ENCODE results near the gene SLC25A25. TPM values are rescaled to one million over a fixed set of nuclear protein-coding genes. Genes with fewer than 3 reads are reported as not detected.

The SLC25A25 gene
- total RNA-seq, 1 experiment from 2014 or later, result 4.1 TPM

- H2AFZ ChIP-seq (ENCODE audit: low read length), result no peak overlapping the region
- H3K36me3 ChIP-seq (ENCODE audit: insufficient read depth, low read length), result no peaks in the 10 kb centered on the region
- H3K4me3 ChIP-seq (ENCODE audit: low read length), result no peak overlapping the region
- no peak overlapping the region for H3K9ac ChIP-seq (ENCODE audit: low read length)
- no peaks in the 10 kb centered on the region for H3K9me2 ChIP-seq (replicated peaks; ENCODE audit: insufficient read depth, low read length)
- peaks cover 42% of the 10 kb centered on the region for H3K79me2 ChIP-seq (ENCODE audit: low read length)
- H4K20me1 ChIP-seq (ENCODE audit: insufficient read depth, low read depth, low read length), result peaks cover 6% of the 10 kb centered on the region; the same call in 1 of the 2 replicates
- H3K27ac ChIP-seq (ENCODE audit: low read length), result no peak overlapping the region
- no peak for DNase-seq
- no peaks in the 10 kb centered on the region for H3K27me3 ChIP-seq (ENCODE audit: low read length)
- peaks cover 26% of the 10 kb centered on the region for H3K4me1 ChIP-seq (ENCODE audit: low read length)
- no peak overlapping the region for H3K4me2 ChIP-seq (ENCODE audit: low read depth, low read length, poor library complexity, severe bottlenecking)
- H3K9me3 ChIP-seq (ENCODE audit: low read length), result no peaks in the 10 kb centered on the region
Observed at GRCh38 chr9:128099231-128099931, 31.3 kb downstream of the SLC25A25 start.

- H3K27me3 ChIP-seq (ENCODE audit: low read length), result no peaks in the 10 kb centered on the region
- DNase-seq, result no peak
- no peaks in the 10 kb centered on the region for H3K36me3 ChIP-seq (ENCODE audit: insufficient read depth, low read length)
- H3K9me2 ChIP-seq (replicated peaks; ENCODE audit: insufficient read depth, low read length), result no peaks in the 10 kb centered on the region
- H3K27ac ChIP-seq (ENCODE audit: low read length), result no peak overlapping the region
- peaks cover 6% of the 10 kb centered on the region; the same call in 1 of the 2 replicates for H4K20me1 ChIP-seq (ENCODE audit: insufficient read depth, low read depth, low read length)
- no peak overlapping the region for H3K9ac ChIP-seq (ENCODE audit: low read length)
- no peaks in the 10 kb centered on the region for H3K9me3 ChIP-seq (ENCODE audit: low read length)
- peaks cover 37% of the 10 kb centered on the region for H3K79me2 ChIP-seq (ENCODE audit: low read length)
- peaks cover 20% of the 10 kb centered on the region for H3K4me1 ChIP-seq (ENCODE audit: low read length)
- H3K4me2 ChIP-seq (ENCODE audit: low read depth, low read length, poor library complexity, severe bottlenecking), result no peak overlapping the region
- no peak overlapping the region for H3K4me3 ChIP-seq (ENCODE audit: low read length)
- H2AFZ ChIP-seq (ENCODE audit: low read length), result no peak overlapping the region
Observed at GRCh38 chr9:128099932-128100491, 32.0 kb downstream of the SLC25A25 start.

GRCh38 chr9:128100581-128100980 lies 32.5 kb downstream of the SLC25A25 start:
- no peaks in the 10 kb centered on the region for H3K36me3 ChIP-seq (ENCODE audit: insufficient read depth, low read length)
- no peaks in the 10 kb centered on the region for H3K9me3 ChIP-seq (ENCODE audit: low read length)
- peaks cover 15% of the 10 kb centered on the region for H3K4me1 ChIP-seq (ENCODE audit: low read length)
- H3K79me2 ChIP-seq (ENCODE audit: low read length), result peaks cover 31% of the 10 kb centered on the region
- H3K27ac ChIP-seq (ENCODE audit: low read length), result no peak overlapping the region
- no peak overlapping the region for H3K9ac ChIP-seq (ENCODE audit: low read length)
- no peak overlapping the region for H2AFZ ChIP-seq (ENCODE audit: low read length)
- no peaks in the 10 kb centered on the region for H3K27me3 ChIP-seq (ENCODE audit: low read length)
- DNase-seq, result no peak
- H3K4me2 ChIP-seq (ENCODE audit: low read depth, low read length, poor library complexity, severe bottlenecking), result no peak overlapping the region
- H3K4me3 ChIP-seq (ENCODE audit: low read length), result no peak overlapping the region
- peaks cover 6% of the 10 kb centered on the region; the same call in 1 of the 2 replicates for H4K20me1 ChIP-seq (ENCODE audit: insufficient read depth, low read depth, low read length)
- no peaks in the 10 kb centered on the region for H3K9me2 ChIP-seq (replicated peaks; ENCODE audit: insufficient read depth, low read length)

- H3K4me1 ChIP-seq (ENCODE audit: low read length), result peaks cover 15% of the 10 kb centered on the region
- H3K36me3 ChIP-seq (ENCODE audit: insufficient read depth, low read length), result no peaks in the 10 kb centered on the region
- peaks cover 30% of the 10 kb centered on the region for H3K79me2 ChIP-seq (ENCODE audit: low read length)
- peaks cover 6% of the 10 kb centered on the region; the same call in 1 of the 2 replicates for H4K20me1 ChIP-seq (ENCODE audit: insufficient read depth, low read depth, low read length)
- no peaks in the 10 kb centered on the region for H3K9me2 ChIP-seq (replicated peaks; ENCODE audit: insufficient read depth, low read length)
- no peak overlapping the region for H3K4me2 ChIP-seq (ENCODE audit: low read depth, low read length, poor library complexity, severe bottlenecking)
- H2AFZ ChIP-seq (ENCODE audit: low read length), result no peak overlapping the region
- H3K27me3 ChIP-seq (ENCODE audit: low read length), result no peaks in the 10 kb centered on the region
- no peak overlapping the region for H3K27ac ChIP-seq (ENCODE audit: low read length)
- no peak for DNase-seq
- H3K9ac ChIP-seq (ENCODE audit: low read length), result no peak overlapping the region
- no peaks in the 10 kb centered on the region for H3K9me3 ChIP-seq (ENCODE audit: low read length)
- no peak overlapping the region for H3K4me3 ChIP-seq (ENCODE audit: low read length)
Observed at GRCh38 chr9:128101231-128101661, 33.2 kb downstream of the SLC25A25 start.

- no peaks in the 10 kb centered on the region for H3K9me3 ChIP-seq (ENCODE audit: low read length)
- peaks cover 6% of the 10 kb centered on the region; the same call in 1 of the 2 replicates for H4K20me1 ChIP-seq (ENCODE audit: insufficient read depth, low read depth, low read length)
- H3K27ac ChIP-seq (ENCODE audit: low read length), result no peak overlapping the region
- peaks cover 15% of the 10 kb centered on the region for H3K4me1 ChIP-seq (ENCODE audit: low read length)
- no peak overlapping the region for H2AFZ ChIP-seq (ENCODE audit: low read length)
- H3K27me3 ChIP-seq (ENCODE audit: low read length), result no peaks in the 10 kb centered on the region
- peaks cover 26% of the 10 kb centered on the region for H3K79me2 ChIP-seq (ENCODE audit: low read length)
- H3K4me3 ChIP-seq (ENCODE audit: low read length), result no peak overlapping the region
- H3K9ac ChIP-seq (ENCODE audit: low read length), result no peak overlapping the region
- H3K4me2 ChIP-seq (ENCODE audit: low read depth, low read length, poor library complexity, severe bottlenecking), result no peak overlapping the region
- DNase-seq, result no peak
- H3K36me3 ChIP-seq (ENCODE audit: insufficient read depth, low read length), result no peaks in the 10 kb centered on the region
- no peaks in the 10 kb centered on the region for H3K9me2 ChIP-seq (replicated peaks; ENCODE audit: insufficient read depth, low read length)
Observed at GRCh38 chr9:128101690-128102089, 33.7 kb downstream of the SLC25A25 start.

GRCh38 chr9:128102196-128102595 lies 34.2 kb downstream of the SLC25A25 start:
- Histone ChIP-seq H3K9me3 (ENCODE audit: low read length) (no peaks in the 10 kb centered on the region), H3K9ac (ENCODE audit: low read length) (no peak overlapping the region), H2AFZ (ENCODE audit: low read length) (no peak overlapping the region), H3K9me2 (replicated peaks; ENCODE audit: insufficient read depth, low read length) (no peaks in the 10 kb centered on the region), H3K27ac (ENCODE audit: low read length) (no peak overlapping the region), H3K4me3 (ENCODE audit: low read length) (no peak overlapping the region), H4K20me1 (ENCODE audit: insufficient read depth, low read depth, low read length) (peaks cover 10% of the 10 kb centered on the region; the same call in 1 of the 2 replicates), H3K36me3 (ENCODE audit: insufficient read depth, low read length) (no peaks in the 10 kb centered on the region), H3K79me2 (ENCODE audit: low read length) (peaks cover 23% of the 10 kb centered on the region), H3K4me1 (ENCODE audit: low read length) (peaks cover 15% of the 10 kb centered on the region), H3K27me3 (ENCODE audit: low read length) (no peaks in the 10 kb centered on the region), H3K4me2 (ENCODE audit: low read depth, low read length, poor library complexity, severe bottlenecking) (no peak overlapping the region)
- no peak for DNase-seq

GRCh38 chr9:128102861-128103588 lies 35.0 kb downstream of the SLC25A25 start:
- Histone ChIP-seq H3K4me1 (ENCODE audit: low read length) (peaks cover 10% of the 10 kb centered on the region), H3K36me3 (ENCODE audit: insufficient read depth, low read length) (no peaks in the 10 kb centered on the region), H3K27me3 (ENCODE audit: low read length) (no peaks in the 10 kb centered on the region), H4K20me1 (ENCODE audit: insufficient read depth, low read depth, low read length) (peaks cover 11% of the 10 kb centered on the region; the same call in 1 of the 2 replicates), H3K79me2 (ENCODE audit: low read length) (peaks cover 23% of the 10 kb centered on the region), H2AFZ (ENCODE audit: low read length) (no peak overlapping the region), H3K9me3 (ENCODE audit: low read length) (no peaks in the 10 kb centered on the region), H3K4me3 (ENCODE audit: low read length) (no peak overlapping the region), H3K27ac (ENCODE audit: low read length) (no peak overlapping the region), H3K9me2 (replicated peaks; ENCODE audit: insufficient read depth, low read length) (no peaks in the 10 kb centered on the region), H3K9ac (ENCODE audit: low read length) (no peak overlapping the region), H3K4me2 (ENCODE audit: low read depth, low read length, poor library complexity, severe bottlenecking) (no peak overlapping the region)
- no peak for DNase-seq

- H2AFZ ChIP-seq (ENCODE audit: low read length), result no peak overlapping the region
- H3K4me2 ChIP-seq (ENCODE audit: low read depth, low read length, poor library complexity, severe bottlenecking), result no peak overlapping the region
- H3K9me2 ChIP-seq (replicated peaks; ENCODE audit: insufficient read depth, low read length), result no peaks in the 10 kb centered on the region
- no peak overlapping the region for H3K27ac ChIP-seq (ENCODE audit: low read length)
- H3K79me2 ChIP-seq (ENCODE audit: low read length), result peaks cover 21% of the 10 kb centered on the region
- H3K9me3 ChIP-seq (ENCODE audit: low read length), result no peaks in the 10 kb centered on the region
- DNase-seq, result no peak
- peaks cover 9% of the 10 kb centered on the region; the same call in 1 of the 2 replicates for H4K20me1 ChIP-seq (ENCODE audit: insufficient read depth, low read depth, low read length)
- H3K36me3 ChIP-seq (ENCODE audit: insufficient read depth, low read length), result peaks cover 4% of the 10 kb centered on the region; the same call in 1 of the 2 replicates
- peaks cover 4% of the 10 kb centered on the region for H3K4me1 ChIP-seq (ENCODE audit: low read length)
- H3K4me3 ChIP-seq (ENCODE audit: low read length), result no peak overlapping the region
- no peaks in the 10 kb centered on the region for H3K27me3 ChIP-seq (ENCODE audit: low read length)
- no peak overlapping the region for H3K9ac ChIP-seq (ENCODE audit: low read length)
Observed at GRCh38 chr9:128103589-128103962, 35.5 kb downstream of the SLC25A25 start.
